ENCODE data around the gene UBE2H. TPM values are rescaled to one million over a fixed set of nuclear protein-coding genes. Genes with fewer than 3 reads are reported as not detected.

Gene UBE2H
- total and polyA plus RNA-seq, 2 experiments from 2014 or later = 73.4 to 98.9 TPM

GRCh38 chr7:129855234-129855673 is 97.5 kb downstream of the UBE2H start:
- TF ChIP-seq EZH2phosphoT487 (IDR thresholded peaks at IDR 0.05; ENCODE audit: low read depth, severe bottlenecking, unreplicated experiment) = no peak
- TF ChIP-seq EZH2 (IDR thresholded peaks at IDR 0.05; ENCODE audit: borderline replicate concordance) = no peak
- TF ChIP-seq, protein P1, sequence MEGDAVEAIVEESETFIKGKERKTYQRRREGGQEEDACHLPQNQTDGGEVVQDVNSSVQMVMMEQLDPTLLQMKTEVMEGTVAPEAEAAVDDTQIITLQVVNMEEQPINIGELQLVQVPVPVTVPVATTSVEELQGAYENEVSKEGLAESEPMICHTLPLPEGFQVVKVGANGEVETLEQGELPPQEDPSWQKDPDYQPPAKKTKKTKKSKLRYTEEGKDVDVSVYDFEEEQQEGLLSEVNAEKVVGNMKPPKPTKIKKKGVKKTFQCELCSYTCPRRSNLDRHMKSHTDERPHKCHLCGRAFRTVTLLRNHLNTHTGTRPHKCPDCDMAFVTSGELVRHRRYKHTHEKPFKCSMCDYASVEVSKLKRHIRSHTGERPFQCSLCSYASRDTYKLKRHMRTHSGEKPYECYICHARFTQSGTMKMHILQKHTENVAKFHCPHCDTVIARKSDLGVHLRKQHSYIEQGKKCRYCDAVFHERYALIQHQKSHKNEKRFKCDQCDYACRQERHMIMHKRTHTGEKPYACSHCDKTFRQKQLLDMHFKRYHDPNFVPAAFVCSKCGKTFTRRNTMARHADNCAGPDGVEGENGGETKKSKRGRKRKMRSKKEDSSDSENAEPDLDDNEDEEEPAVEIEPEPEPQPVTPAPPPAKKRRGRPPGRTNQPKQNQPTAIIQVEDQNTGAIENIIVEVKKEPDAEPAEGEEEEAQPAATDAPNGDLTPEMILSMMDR (IDR thresholded peaks at IDR 0.05; ENCODE audit: poor library complexity) = no peak
- Histone ChIP-seq H4K20me1 (ENCODE audit: insufficient read depth, poor library complexity, severe bottlenecking) (peaks cover 38% of the 10 kb centered on the region), H2AFZ (no peak overlapping the region), H3K4me2 (peak overlapping the region; percentile 42), H3K36me3 (replicated peaks; ENCODE audit: insufficient read depth, low read depth) (no peaks in the 10 kb centered on the region), H3K9me2 (replicated peaks; ENCODE audit: insufficient read depth) (no peaks in the 10 kb centered on the region), H3K9me3 (ENCODE audit: low read depth) (no peaks in the 10 kb centered on the region), H3K27me3 (no peaks in the 10 kb centered on the region), H3K4me3 (no peak overlapping the region), H3K4me1 (ENCODE audit: insufficient read depth) (peaks cover 34% of the 10 kb centered on the region), H3K27ac (peak overlapping the region; percentile 34), H3K79me2 (peaks cover 63% of the 10 kb centered on the region)
- peak; percentile 43 for DNase-seq (ENCODE audit: low spot score)
- WGBS (ENCODE audit: low lambda C conversion rate, missing lambda C conversion rate) = 78% methylated on average over 6 of the region's 6 CpGs

DNA sequence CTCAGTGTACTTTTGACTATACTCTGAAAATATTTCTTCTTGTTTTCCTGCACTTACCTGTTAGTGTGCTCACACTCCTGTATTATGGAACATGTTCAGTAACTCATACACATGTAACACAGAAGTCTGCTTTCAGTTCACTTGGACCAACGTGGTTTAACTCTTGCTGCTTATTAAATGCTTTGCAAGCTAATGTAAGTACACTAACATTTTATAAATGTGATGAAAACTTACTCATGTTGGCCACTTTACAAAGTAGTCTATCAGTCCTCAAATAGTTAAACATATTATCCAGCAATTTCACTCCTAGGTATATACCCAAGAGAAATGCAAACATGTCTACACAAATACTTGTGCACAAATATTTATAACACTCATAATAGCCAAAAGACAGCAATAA is 98.4 kb downstream of the UBE2H start:
- Histone ChIP-seq H3K27me3 (no peaks in the 10 kb centered on the region), H3K27ac (peak overlapping the region; percentile 34), H3K79me2 (peaks cover 63% of the 10 kb centered on the region), H3K4me3 (no peak overlapping the region), H4K20me1 (ENCODE audit: insufficient read depth, poor library complexity, severe bottlenecking) (peaks cover 34% of the 10 kb centered on the region), H2AFZ (no peak overlapping the region), H3K9me3 (ENCODE audit: low read depth) (no peaks in the 10 kb centered on the region), H3K4me2 (peak overlapping the region; percentile 42), H3K9me2 (replicated peaks; ENCODE audit: insufficient read depth) (no peaks in the 10 kb centered on the region), H3K36me3 (replicated peaks; ENCODE audit: insufficient read depth, low read depth) (no peaks in the 10 kb centered on the region), H3K4me1 (ENCODE audit: insufficient read depth) (peaks cover 34% of the 10 kb centered on the region)
- TF ChIP-seq EZH2phosphoT487 (IDR thresholded peaks at IDR 0.05; ENCODE audit: low read depth, severe bottlenecking, unreplicated experiment) (no peak), EZH2 (IDR thresholded peaks at IDR 0.05; ENCODE audit: borderline replicate concordance) (no peak)
- TF ChIP-seq, protein P1 (IDR thresholded peaks at IDR 0.05; ENCODE audit: poor library complexity) = no peak
- WGBS (ENCODE audit: low lambda C conversion rate, missing lambda C conversion rate) = 52% methylated on average over 1 of the region's 1 CpG
- no peak for DNase-seq (ENCODE audit: low spot score)

DNA sequence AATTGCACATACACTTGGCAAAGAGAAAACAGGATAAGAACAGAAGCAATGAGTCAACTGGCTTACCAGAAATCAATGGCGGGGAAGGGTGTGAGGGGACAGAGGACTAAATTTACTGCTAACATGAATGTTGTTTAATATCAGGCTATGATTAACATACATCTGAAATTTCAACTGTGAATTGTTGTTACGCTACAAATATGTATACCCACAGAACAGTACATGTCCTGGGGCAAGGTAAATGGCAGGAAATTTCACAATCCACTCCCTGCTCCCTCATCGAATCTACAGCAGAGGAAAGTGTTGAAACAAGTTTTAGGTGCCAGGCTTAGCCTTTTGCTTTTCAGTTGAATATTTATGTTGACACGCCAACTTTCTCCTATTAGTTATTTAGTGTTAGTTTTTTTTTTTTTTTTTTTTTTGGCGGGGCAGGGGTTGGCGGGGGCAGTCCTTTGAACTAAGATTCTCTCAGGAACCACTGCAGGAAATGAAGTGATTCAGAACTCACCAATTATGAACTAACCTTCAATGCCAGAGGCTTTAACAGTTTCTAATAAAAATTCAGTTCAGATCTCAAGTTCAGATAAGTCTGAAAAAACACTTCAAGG is 99.0 kb downstream of the UBE2H start:
- TF ChIP-seq EZH2phosphoT487 (IDR thresholded peaks at IDR 0.05; ENCODE audit: low read depth, severe bottlenecking, unreplicated experiment) (no peak), EZH2 (IDR thresholded peaks at IDR 0.05; ENCODE audit: borderline replicate concordance) (no peak)
- TF ChIP-seq, protein P1 (IDR thresholded peaks at IDR 0.05; ENCODE audit: poor library complexity) = no peak
- Histone ChIP-seq H3K9me3 (ENCODE audit: low read depth) (no peaks in the 10 kb centered on the region), H3K4me1 (ENCODE audit: insufficient read depth) (peaks cover 34% of the 10 kb centered on the region), H3K9me2 (replicated peaks; ENCODE audit: insufficient read depth) (no peaks in the 10 kb centered on the region), H3K36me3 (replicated peaks; ENCODE audit: insufficient read depth, low read depth) (no peaks in the 10 kb centered on the region), H4K20me1 (ENCODE audit: insufficient read depth, poor library complexity, severe bottlenecking) (peaks cover 28% of the 10 kb centered on the region), H3K79me2 (peaks cover 64% of the 10 kb centered on the region), H3K27ac (peak overlapping the region; percentile 34), H3K4me3 (no peak overlapping the region), H3K4me2 (peak overlapping the region; percentile 42), H3K27me3 (no peaks in the 10 kb centered on the region), H2AFZ (no peak overlapping the region)
- DNase-seq (ENCODE audit: low spot score) = no peak
- 66% methylated on average over 6 of the region's 6 CpGs for WGBS (ENCODE audit: low lambda C conversion rate, missing lambda C conversion rate)
